Muscle layer of duodenum (tissue), 2 donors: ENCODE results near the gene PTPRA.
"Not testable (repeated sequence)": the region's sequence is repeated elsewhere in the genome, so short reads cannot be mapped to it uniquely, and the experiment has no call there.

Experiments used
- H3K27ac ChIP-seq: one replicate; pipeline ENCODE4 v1.7.0; 2013; ENCODE audit warnings: mild to moderate bottlenecking, low read length
- H3K27me3 ChIP-seq: one replicate; pipeline ENCODE4 v1.7.0; 2013; ENCODE audit warnings: low read depth, mild to moderate bottlenecking, control low read depth, low read length
- H3K36me3 ChIP-seq, 2 donors: one replicate each; pipeline ENCODE4 v1.7.0; 2013; ENCODE audit warnings: low read length in 2 of 2, control low read depth in 1 of 2, mild to moderate bottlenecking in 1 of 2; ENCODE audit not compliant: insufficient read depth in 2 of 2, control insufficient read depth in 1 of 2
- H3K4me1 ChIP-seq, 2 donors: one replicate each; pipeline ENCODE4 v1.7.0; 2013; ENCODE audit warnings: low read length in 2 of 2, mild to moderate bottlenecking in 2 of 2, control low read depth in 1 of 2, moderate library complexity in 1 of 2; ENCODE audit not compliant: insufficient read depth in 2 of 2, control insufficient read depth in 1 of 2
- H3K4me3 ChIP-seq, 2 donors: one replicate each; pipeline ENCODE4 v1.7.0; 2013; ENCODE audit warnings: low read length in 2 of 2, low read depth in 1 of 2, mild to moderate bottlenecking in 1 of 2
- H3K9me3 ChIP-seq, 2 donors: one replicate each; pipeline ENCODE4 v1.7.0; 2013; ENCODE audit warnings: low read length in 2 of 2, control low read depth in 1 of 2, mild to moderate bottlenecking in 1 of 2; ENCODE audit not compliant: control insufficient read depth in 1 of 2
- donor health status: healthy.

PTPRA gene

DNA sequence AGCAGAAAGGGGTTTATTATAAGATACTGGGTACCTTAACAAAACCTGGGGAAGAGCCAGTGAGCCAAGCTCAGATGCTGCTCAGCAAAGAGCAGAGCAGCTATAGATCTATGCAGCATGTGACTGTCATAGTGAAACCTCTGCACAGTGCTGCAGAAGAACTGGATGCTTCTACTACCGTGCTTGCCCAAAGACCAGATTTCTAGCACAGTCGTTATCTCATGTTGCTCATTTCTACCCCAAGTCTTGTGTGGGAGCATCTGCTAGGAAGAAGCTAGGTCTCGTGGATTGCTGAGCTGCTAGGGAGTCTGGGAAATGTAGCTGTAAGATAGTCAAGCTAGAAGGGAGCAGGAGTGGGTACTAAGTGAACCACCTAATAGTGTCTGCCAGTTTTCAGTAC is 138.5 kb downstream of the PTPRA start:
- no peaks in the 10 kb centered on the region for H3K27me3 ChIP-seq
- no peak overlapping the region for H3K4me3 ChIP-seq
- H3K4me1 ChIP-seq = no peaks in the 10 kb centered on the region
- peaks cover 14 to 49% of the 10 kb centered on the region in 2 donors for H3K36me3 ChIP-seq
- no peak overlapping the region for H3K27ac ChIP-seq
- H3K9me3 ChIP-seq = no peaks in the 10 kb centered on the region

DNA sequence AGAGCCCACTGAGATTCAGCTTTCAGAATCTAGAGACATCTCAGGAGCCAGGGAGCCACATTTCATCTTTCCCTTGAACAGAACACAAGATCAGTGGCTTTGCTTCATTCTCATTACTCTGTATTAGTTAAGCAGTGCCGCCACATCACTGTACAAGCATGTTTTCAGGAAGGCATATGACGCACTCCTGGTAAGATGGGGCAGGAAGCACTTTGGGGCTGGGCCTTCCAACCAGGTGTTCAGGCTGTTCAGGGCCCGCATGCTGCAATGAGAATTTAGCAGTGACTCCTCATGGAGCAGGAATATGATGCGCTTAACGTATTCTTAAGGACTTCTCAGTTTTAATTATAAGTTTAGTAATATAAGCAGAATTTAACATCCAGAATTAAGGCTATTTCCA is 140.5 kb downstream of the PTPRA start:
- Histone ChIP-seq H3K27ac (no peak overlapping the region), H3K36me3 (peaks cover 17 to 42% of the 10 kb centered on the region in 2 donors), H3K9me3 (no peaks in the 10 kb centered on the region), H3K27me3 (no peaks in the 10 kb centered on the region), H3K4me3 (no peak overlapping the region), H3K4me1 (no peaks in the 10 kb centered on the region)

DNA sequence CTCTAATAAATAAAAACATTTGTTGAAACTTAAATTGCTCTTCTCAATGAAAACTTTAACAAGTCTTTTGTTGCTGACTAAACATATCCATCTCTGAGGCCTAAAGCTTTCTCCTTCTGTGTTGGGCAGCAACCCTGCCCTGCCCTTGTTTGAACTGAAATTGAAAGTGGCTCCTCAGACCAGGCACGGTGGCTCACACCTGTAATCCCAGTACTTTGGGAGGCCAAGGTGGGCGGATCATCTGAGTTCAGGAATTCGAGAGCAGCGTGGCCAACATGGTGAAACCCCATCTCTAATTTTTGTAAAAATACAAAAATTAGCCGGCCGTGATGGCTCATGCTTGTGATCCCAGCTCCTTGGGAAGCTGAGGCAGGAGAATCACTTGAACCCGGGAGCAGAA is 140.9 kb downstream of the PTPRA start:
- Histone ChIP-seq H3K27me3 (no peaks in the 10 kb centered on the region), H3K4me1 (no peaks in the 10 kb centered on the region), H3K27ac (no peak overlapping the region), H3K4me3 (no peak overlapping the region), H3K9me3 (no peaks in the 10 kb centered on the region), H3K36me3 (peaks cover 13 to 38% of the 10 kb centered on the region in 2 donors)

DNA sequence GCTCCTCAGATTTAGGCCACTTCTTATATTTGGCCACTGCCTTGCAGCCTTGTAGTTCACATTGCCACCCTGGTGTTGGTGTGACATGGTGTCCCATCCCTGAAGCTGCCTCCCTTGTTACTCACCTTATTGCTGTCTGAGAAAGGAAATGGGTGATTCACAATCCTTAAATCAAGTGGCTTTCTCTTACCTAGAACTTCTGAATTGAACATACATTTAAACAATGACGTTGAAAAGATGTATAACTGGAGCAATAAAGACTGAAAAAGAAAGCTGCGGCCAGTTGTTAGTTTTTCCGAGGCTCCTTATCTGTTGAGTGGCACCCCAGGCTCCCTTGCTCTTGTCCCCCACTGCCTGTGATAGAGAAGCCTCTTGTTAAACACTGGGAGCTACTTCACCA is 141.4 kb downstream of the PTPRA start:
- H3K27ac ChIP-seq = no peak overlapping the region
- H3K4me3 ChIP-seq = no peak overlapping the region
- no peaks in the 10 kb centered on the region for H3K27me3 ChIP-seq
- no peaks in the 10 kb centered on the region for H3K4me1 ChIP-seq
- H3K36me3 ChIP-seq = peaks cover 13 to 34% of the 10 kb centered on the region in 2 donors
- no peaks in the 10 kb centered on the region for H3K9me3 ChIP-seq

DNA sequence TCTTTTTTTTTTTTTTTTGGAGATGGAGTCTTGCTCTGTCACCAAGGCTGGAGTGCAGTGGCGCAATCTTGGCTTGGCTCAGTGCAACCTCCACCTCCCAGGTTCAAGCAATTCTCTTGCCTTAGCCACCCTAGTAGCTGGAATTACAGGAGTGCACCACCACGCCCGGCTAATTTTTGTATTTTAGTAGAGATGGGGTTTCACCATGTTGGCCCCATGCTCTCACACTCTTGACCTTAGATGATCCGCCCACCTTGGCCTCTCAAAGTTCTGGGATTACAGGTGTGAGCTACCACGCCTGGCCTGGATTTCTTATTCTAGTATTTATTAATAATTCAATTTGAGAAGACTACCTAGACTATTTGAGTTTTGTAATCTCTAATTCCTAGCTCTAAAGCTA is 142.0 kb downstream of the PTPRA start:
- not testable (repeated sequence) for H3K27ac ChIP-seq, H3K4me1 ChIP-seq
- H3K36me3 ChIP-seq = peaks cover 14 to 27% of the 10 kb centered on the region in 2 donors

DNA sequence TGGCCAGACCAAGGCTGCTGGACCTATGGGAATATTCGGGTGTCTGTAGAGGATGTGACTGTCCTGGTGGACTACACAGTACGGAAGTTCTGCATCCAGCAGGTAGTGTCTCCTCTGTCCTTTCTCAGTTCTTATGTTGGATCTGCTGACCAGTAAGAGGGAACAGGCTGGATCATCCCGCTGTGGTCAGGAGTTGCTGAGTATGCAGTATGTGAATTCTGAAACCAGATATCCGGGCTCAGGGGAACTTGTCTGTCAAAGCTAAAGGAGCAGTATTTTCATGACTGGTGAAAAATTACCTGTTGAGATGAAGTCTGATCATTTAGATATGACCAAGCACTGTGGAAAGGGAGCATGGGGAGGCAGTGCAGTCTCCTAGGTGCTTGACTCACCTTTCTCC is 148.0 kb downstream of the PTPRA start:
- H3K27me3 ChIP-seq = no peaks in the 10 kb centered on the region

More for the DNA sequence above, 142.0 kb downstream of the PTPRA start:
- H3K27me3 ChIP-seq, H3K4me3 ChIP-seq, H3K9me3 ChIP-seq: not testable (repeated sequence)

DNA sequence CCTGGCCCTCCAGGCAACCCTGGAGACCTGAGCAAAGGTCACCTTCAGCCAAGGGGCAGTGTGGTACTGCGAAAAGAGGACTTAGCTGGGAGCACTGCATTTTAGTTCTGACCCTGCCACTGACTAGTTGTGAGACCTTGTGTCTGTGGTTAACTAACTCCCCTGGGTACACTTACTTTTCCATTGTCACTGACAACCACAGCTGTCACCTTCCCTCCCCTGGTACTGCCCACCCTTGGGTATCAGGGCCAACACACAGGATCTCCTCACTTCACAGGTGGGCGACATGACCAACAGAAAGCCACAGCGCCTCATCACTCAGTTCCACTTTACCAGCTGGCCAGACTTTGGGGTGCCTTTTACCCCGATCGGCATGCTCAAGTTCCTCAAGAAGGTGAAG is 148.5 kb downstream of the PTPRA start:
- Histone ChIP-seq H3K27ac (no peak overlapping the region), H3K9me3 (no peaks in the 10 kb centered on the region), H3K4me3 (no peak overlapping the region), H3K27me3 (no peaks in the 10 kb centered on the region), H3K36me3 (peaks cover 52 to 63% of the 10 kb centered on the region in 2 donors), H3K4me1 (no peaks in the 10 kb centered on the region)

More for the DNA sequence above, 148.0 kb downstream of the PTPRA start:
- Histone ChIP-seq H3K27ac (no peak overlapping the region), H3K4me3 (no peak overlapping the region), H3K36me3 (peaks cover 48 to 62% of the 10 kb centered on the region in 2 donors), H3K4me1 (no peaks in the 10 kb centered on the region), H3K9me3 (no peaks in the 10 kb centered on the region)

DNA sequence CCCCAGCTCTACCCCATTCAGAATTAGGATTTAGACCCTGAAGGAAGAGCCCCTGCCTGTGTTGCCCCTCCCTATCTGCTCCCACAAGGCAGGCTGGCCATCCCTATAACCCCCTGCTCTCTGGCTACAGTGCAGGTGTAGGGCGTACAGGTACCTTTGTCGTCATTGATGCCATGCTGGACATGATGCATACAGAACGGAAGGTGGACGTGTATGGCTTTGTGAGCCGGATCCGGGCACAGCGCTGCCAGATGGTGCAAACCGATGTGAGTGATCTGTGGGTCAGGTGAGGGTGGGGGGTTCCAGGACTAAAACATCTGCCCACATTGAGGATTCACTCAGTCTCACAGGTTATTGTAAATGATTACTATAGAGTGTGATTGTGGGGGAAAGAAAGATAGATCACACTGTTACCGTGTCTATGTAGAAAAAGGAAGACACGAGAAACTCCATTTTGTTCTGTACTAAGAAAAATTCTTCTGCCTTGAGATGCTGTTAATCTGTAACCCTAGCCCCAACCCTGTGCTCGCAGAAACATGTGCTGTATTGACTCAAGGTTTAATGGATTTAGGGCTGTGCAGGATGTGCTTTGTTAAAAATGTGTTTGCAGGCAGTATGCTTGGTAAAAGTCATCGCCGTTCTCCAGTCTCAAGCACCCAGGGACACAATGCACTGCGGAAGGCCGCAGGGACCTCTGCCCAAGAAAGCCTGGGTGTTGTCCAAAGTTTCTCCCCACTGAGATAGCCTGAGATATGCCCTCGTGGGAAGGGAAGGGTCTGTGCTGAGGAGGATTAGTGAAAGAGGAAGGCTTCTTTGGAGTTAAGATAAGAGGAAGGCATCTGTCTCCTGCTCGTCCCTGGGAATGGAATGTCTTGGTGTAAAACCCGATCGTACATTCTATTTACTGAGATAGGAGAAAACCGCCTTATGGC is 149.5 kb downstream of the PTPRA start:
- peaks cover 53 to 68% of the 10 kb centered on the region in 2 donors for H3K36me3 ChIP-seq
- H3K4me1 ChIP-seq, H3K4me3 ChIP-seq, H3K9me3 ChIP-seq, H3K27me3 ChIP-seq, H3K27ac ChIP-seq: not testable (repeated sequence)

DNA sequence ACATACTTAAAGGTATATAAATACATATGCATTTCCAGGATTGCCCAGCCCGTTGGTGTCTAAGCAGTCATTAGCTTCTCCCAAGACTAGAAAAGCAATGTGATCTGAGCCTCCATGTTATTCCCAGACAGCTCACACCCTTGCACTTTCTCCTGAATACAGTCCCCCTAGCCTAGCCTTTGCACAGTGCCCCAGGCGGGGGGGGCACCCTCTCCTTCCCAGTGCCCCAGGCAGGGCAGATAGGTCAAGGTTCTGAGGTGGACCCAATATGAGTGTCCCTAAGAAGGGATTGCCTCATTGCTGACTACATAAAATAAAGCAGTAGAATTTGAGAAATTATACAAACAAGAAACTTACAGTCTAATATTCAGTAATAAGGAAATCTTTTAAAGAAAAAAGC is 154.7 kb downstream of the PTPRA start:
- H3K9me3 ChIP-seq = no peaks in the 10 kb centered on the region
- H3K36me3 ChIP-seq = peaks cover 35 to 79% of the 10 kb centered on the region in 2 donors
- no peaks in the 10 kb centered on the region for H3K27me3 ChIP-seq
- H3K4me3 ChIP-seq = no peak overlapping the region
- no peaks in the 10 kb centered on the region for H3K4me1 ChIP-seq
- no peak overlapping the region for H3K27ac ChIP-seq

DNA sequence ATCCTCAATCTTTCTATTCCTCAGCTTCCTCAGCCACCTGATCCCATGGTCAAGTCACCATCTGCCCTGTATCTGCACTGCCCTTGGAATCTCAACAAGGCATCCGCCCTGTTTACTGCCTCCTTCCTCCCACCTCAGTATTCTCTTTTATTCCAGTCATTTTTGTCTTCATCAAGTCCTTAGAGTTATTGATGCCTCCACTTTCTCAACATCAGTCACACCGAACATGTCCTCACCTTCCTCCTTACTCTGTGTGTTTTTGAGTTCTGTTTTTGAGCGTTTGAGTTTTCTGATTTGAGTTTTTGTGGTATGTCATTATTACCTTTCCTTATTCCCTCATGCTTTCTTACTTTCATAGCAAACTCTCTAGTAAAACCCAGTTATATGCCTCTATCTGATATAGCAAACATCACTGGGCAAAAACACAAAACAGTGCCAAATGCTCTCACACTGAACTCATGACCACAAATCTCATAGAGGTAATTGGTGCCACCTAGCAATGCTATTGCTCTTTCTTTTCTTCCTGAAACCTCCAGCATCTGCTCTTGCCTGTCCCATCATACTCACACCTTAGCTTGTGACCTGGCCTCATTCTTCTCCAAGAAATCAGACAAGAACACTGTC is 158.4 kb downstream of the PTPRA start:
- Histone ChIP-seq H3K4me3 (no peak overlapping the region), H3K4me1 (no peaks in the 10 kb centered on the region), H3K9me3 (no peaks in the 10 kb centered on the region), H3K27ac (no peak overlapping the region), H3K36me3 (peaks cover 37 to 68% of the 10 kb centered on the region in 2 donors), H3K27me3 (no peaks in the 10 kb centered on the region)

DNA sequence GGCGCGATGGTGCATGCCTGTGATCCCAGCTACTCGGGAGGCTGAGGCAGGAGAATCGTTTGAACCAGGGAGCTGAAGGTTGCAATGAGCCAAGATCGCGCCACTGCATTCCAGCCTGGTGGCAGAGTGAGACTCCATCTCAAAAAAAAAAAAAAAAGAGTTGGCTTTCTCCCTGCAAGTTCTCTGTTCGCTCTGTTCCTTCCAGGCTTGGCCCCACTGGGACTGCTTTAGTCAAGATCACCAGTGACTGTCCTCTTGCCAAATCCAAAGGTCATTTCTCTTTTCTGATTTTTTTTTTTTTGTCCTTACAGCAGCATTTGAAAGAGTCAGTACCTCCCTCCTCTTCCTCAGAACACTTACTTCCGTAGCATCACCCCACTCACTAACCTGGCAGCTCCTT is 159.3 kb downstream of the PTPRA start:
- no peak overlapping the region for H3K27ac ChIP-seq
- no peaks in the 10 kb centered on the region for H3K9me3 ChIP-seq
- no peak overlapping the region for H3K4me3 ChIP-seq
- peaks cover 39 to 68% of the 10 kb centered on the region in 2 donors for H3K36me3 ChIP-seq
- H3K4me1 ChIP-seq = no peaks in the 10 kb centered on the region
- no peaks in the 10 kb centered on the region for H3K27me3 ChIP-seq
